GM21619 (cell line): ENCODE data around the gene AP2M1.

Experiments
- ATAC-seq: cut with Tn5 transposase; IDR thresholded peaks from one replicate; pipeline ENCODE4 v1.9.1; 2021; ENCODE audit not compliant: unreplicated experiment

AP2M1 gene

DNA sequence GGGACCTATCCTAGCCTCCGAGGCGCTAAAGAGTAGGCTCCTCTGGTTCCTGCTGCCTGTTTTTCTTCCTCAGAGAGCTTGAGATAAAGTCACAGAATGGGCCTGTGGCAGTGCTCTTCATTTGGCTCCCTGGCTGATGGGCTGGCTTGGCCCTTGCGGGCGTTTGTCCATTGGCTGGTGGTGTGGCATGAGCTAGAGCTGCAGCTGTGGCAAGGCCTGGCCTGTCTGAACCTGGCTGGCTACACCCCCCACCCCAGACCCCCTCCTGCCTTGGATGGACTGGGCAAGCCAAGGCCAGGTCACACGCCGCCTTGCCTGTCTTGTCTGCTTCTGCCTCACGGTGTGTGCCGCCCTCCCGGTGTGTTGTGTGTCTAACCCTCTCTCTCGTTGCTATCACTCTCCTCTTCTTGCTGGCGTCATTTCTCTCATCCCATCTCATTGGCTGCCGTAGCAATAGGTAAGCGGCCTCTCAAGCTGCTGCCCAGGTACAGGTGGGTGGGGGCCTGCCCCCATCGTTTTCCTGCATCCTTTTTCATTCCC lies 3.2 kb downstream of the AP2M1 start:
- ATAC-seq: no peak

DNA sequence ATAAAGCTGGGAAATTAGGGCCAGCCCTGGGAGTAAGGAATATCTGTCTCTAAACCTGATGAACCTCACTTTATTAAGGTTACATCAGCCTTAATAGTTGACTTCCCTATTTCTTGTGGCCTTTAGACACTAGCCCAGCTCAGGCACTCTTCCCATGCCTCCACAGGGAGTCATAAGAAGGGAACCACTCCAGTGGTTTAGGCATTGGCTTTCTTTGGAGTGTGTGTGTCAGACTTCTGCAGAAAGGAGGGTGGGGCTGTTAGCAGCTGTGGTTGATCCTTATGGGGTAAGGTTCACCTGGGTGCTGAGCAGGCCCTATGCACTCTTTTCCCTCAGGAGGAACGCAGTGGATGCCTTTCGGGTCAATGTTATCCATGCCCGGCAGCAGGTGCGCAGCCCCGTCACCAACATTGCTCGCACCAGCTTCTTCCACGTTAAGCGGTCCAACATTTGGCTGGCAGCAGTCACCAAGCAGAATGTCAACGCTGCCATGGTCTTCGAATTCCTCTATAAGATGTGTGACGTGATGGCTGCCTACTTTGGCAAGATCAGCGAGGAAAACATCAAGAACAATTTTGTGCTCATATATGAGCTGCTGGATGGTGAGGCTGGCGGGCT lies 4.0 kb downstream of the AP2M1 start:
- no peak for ATAC-seq

DNA sequence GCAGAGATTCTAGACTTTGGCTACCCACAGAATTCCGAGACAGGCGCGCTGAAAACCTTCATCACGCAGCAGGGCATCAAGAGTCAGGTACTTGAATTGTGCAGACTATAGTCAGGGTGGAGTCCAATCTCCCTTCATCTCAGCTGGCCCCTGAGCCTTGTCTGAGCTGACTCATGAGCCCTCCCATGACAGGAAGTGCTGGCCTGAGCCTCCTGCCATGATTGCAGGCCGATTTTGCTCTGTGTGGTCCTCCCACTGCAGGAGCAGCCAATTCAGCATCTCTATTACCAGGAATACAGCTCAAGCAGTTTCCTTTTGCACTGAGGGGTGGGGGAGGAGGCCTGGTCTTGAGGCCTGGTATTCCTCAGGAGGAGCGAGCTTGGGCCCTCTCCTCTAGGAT lies 5.5 kb downstream of the AP2M1 start:
- ATAC-seq: no peak

DNA sequence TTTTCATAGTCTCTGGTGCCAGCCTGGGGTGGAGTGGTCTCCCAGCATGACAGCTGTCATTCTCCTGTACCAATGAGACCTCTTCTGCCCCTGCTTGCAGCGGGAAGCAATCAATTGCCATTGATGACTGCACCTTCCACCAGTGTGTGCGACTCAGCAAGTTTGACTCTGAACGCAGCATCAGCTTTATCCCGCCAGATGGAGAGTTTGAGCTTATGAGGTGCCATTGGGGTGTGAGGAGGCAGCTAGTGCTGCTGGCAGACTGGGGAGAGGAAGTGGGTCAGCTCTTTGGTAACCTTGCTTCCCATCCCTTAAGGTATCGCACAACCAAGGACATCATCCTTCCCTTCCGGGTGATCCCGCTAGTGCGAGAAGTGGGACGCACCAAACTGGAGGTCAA lies 6.9 kb downstream of the AP2M1 start:
- no peak for ATAC-seq

DNA sequence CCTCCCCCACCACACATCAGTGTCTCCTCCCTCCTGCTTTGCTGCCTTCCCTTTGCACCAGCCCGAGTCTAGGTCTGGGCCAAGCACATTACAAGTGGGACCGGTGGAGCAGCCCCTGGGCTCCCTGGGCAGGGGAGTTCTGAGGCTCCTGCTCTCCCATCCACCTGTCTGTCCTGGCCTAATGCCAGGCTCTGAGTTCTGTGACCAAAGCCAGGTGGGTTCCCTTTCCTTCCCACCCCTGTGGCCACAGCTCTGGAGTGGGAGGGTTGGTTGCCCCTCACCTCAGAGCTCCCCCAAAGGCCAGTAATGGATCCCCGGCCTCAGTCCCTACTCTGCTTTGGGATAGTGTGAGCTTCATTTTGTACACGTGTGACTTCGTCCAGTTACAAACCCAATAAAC lies 9.0 kb downstream of the AP2M1 start:
- no peak for ATAC-seq

DNA sequence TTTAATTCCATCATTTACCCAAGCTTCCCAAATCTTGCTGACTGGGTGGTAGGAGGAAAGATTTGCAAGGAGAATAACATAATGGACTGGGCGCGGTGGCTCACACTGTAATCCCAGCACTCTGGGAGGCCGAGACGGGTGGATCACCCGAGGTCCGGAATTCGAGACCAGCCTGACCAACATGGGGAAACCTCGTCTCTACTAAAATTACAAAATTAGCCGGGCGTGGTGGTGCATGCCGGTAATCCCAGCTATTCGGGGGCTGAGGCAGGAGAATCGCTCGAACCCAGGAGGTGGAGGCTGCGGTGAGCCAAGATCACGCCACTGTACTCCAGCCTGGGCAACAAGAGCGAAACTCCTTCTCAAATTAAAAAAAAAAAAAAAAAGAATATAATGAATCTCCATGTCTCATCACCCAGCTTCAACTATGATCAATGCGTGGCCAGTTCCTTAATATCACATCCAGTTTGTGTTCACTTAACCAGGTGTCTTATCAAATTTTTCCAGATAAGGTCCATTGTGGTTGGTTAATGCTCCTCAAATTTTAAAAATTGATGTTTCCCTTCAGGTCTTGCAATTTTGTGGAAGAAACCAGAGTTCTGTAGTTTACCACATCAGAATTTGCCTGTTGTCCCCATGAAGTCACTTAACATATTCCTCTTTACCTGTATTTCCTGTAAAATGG lies 10.0 kb downstream of the AP2M1 start:
- no peak for ATAC-seq

DNA sequence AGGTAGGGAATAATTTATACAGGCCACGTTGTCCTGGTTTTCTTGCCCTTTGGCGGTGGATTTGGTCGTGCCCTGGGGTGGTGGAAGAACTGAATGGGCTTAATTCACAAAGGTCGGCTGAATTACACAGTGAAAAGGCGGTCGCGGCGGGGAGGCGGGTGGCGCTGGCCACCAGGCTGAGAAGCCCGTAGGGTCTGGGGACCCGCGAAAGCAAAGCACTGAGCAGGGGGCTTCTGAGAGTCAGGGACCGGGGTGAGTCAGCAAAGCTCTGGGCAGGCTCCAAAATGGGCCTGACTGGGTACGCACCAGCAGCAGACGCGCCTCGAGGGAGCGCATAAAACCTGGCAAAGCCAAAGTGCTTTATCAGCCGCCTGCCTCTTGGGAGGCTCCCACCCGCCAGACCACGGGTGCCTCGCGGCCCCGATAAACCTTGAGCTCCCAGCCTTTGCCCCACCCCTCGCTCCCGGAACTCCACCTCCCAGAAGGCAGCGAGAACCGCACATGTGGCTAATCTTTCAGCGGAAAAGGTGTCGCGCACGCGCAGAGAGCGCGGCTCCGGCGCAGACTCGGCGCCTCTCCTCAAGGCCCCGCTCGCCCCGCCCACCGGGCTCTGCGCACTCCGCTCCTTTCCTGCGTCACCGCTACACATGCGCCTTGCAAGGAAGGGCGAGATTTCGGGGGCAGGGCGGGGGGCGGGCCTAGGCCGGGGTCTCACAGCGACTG lies 11.0 kb downstream of the AP2M1 start:
- ATAC-seq: peak; percentile 91

DNA sequence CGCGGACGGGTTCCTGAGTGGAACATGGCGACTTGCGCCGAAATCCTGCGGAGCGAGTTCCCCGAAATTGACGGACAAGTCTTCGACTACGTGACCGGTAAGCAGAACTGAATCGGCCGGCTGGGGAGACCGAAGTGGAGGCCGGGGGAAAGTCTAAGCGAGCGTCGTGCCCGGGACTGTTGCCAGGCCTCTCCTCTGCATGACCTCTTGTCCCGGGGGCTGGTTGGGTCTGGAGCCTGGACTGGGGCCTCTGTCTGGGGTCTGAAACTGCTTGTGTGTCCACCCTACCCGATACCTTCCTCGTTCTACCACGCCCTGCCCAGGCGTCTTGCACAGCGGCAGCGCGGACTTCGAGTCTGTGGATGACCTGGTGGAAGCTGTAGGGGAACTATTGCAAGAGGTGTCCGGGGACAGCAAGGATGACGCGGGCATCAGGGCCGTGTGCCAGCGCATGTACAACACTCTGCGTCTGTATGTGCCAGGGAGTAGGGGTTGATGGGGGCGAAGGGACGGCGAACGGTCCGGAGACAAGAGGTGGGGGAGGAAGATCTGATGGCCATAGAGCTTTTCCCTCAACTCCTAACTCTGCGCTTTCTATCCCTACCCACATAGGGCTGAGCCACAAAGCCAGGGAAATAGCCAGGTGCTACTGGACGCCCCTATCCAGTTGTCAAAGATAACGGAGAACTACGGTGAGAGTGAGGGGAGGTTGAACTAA lies 11.7 kb downstream of the AP2M1 start, which contains the start of gene ABCF3:
ABCF3 (plus strand) TSS at position 16 of the 718 bp plus-strand sequence; CDS start at position 25, 9 bp downstream.
- ATAC-seq: no peak

DNA sequence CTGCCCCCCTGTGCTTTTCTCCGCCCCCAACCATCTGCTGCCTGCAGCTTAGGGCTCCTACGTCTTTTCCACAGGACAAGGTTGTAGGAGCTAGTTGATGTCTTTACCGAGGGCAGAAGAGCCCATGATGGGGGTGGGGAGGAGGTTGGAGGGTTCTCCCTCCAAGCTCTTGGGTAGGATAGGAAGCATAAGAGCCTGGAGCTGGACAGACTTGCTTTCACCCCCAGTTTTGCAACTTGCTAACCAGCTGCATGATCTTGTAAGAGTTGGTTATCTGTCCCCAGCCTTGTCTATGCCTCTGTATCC lies 12.2 kb downstream of the AP2M1 start:
- ATAC-seq: no peak

DNA sequence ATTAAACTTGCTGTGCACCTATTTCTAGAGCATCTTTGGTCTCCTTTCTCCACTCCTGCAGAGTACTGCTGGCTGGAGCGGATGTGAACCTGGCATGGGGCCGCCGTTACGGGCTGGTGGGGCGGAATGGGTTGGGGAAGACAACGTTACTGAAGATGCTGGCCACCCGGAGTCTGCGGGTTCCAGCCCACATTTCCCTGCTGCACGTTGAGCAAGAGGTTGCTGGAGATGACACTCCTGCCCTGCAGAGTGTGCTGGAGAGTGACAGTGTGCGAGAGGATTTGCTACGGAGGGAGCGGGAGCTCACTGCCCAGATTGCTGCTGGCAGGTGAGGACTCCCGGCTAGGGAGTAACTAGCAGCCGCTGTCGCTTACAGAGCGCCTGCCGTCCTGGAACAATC lies 13.4 kb downstream of the AP2M1 start:
- ATAC-seq: no peak

DNA sequence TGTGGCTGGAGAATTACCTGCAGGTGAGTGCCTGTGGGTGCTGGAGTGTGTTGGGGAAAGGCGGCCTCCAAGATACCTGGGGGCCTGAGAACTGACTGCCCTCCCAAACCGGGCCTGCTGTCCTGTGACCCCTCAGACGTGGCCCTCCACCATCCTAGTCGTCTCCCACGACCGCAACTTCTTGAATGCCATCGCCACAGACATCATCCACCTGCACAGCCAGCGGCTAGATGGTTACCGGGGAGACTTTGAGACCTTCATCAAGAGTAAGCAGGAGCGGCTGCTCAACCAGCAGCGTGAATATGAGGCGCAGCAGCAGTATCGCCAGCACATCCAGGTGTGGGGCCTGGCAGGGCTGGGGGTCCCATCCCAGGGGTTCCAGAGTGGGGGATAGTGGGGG lies 14.8 kb downstream of the AP2M1 start:
- ATAC-seq: no peak

DNA sequence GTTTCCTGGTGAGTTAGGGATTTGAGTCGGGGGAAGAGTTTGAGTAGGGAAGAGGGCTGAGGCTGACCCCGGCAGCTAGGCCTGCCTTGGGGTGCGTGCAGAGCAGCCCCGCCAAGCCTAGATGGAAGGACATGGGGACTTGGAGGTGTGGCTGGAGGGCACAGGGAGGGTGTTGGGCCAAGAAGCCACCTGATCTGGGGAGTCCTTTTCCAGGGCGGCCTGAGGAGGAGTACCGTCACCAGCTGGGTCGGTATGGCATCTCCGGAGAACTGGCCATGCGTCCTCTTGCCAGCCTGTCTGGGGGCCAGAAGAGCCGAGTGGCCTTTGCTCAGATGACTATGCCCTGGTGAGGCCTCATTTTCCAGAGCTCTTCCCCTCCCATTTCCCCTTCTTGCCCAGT lies 18.2 kb downstream of the AP2M1 start:
- no peak for ATAC-seq

DNA sequence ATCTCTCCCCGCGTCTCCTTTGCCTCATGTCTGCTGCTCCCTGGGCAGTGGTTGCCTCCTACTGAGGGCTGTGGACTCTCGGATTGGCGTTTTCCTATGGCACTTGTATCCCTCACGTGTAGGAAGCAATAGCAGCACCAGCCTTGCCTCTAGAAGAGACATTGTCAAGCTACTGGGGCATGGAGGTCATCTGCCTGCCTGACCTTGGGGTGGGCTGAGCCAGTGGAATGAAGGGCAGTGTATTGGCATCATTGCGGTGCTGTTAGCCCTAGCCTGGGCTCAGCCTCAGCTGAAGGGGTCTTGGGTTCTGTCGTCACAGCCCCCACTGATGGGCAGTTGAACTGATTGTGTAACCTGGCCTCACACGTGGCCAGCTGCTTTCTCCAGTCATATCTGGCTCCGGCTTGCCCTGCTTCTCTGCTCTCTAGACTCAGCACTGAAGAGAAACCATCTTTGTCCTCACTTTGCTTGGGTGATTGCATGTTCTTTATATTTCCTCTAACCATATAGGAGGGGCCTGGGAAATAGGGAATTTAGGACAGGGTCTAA lies 19.4 kb downstream of the AP2M1 start:
- no peak for ATAC-seq

DNA sequence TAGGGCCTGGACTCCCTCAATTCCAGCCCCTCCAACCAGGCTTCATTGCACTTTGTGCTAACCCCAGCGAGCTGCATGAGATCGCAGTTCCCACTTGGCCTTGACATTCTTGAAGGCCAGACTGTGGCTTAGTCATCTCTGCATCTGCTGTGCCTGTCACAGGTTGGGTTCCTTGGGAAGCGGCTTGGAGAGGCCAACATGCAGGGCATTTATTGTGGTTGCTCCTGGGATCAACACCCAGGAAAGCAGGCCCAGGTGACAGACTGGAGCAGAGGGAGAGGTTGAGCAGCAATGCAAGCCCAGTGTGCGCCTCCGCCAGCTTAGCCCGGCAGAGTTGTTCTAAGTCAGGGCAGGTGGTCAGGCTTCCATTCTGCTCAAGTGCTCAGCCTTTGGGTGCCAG lies 21.9 kb downstream of the AP2M1 start:
- ATAC-seq: no peak

DNA sequence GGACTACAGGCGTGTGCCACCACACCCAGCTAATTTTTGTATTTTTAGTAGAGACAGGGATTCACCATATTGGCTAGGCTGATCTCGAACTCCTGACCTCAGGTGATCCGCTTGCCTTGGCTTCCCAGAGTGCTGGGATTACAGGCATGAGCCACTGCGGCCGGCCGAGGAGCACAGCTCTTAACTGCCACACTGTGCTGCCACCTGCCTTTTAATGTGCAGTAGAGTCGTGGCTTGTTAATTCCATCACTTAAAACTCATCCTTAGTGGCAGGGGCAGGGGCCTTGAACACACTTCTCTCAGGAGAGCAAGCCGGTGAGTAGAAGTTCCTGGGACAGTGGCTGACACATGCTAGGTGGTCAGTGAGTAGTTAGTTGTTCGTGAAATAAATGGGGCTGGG lies 23.9 kb downstream of the AP2M1 start:
- no peak for ATAC-seq

DNA sequence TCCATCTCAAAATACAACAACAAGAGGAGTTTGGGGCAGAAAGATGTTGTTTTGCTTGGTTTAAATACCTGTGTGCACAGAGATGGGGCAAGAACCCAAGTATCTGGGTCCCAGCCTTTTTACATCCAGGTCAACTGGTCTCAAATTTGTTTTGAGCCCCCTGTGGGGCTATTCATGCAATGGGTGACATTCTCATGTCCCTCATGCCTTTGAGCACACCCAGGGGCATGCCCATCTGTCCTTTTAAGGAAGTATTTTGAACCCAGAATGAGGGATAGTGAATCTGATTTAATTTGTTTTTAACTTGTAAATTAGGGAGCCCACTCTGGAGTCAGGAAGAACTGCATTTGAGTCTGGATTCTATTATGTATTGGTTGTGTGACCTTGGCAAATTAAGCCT lies 26.2 kb downstream of the AP2M1 start:
- ATAC-seq: no peak

DNA sequence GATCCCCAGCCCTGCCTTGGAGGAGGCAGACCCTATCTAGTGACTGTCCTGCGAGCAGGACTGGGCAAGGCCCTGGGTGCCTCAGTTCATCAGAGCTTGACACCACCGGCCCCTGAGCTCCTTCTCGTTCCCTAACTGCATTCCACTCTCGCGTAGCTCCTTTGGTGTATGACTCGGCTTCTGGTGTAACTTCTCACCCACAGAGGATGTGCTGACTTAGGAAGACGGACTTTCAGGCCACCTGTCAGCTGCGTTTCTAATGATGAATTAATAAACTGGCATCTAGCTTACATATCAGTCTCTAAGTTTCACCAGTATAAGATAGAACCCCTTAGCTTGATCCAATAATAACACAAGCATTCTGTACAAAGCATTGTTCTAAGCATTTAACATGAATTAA lies 28.9 kb downstream of the AP2M1 start:
- no peak for ATAC-seq

DNA sequence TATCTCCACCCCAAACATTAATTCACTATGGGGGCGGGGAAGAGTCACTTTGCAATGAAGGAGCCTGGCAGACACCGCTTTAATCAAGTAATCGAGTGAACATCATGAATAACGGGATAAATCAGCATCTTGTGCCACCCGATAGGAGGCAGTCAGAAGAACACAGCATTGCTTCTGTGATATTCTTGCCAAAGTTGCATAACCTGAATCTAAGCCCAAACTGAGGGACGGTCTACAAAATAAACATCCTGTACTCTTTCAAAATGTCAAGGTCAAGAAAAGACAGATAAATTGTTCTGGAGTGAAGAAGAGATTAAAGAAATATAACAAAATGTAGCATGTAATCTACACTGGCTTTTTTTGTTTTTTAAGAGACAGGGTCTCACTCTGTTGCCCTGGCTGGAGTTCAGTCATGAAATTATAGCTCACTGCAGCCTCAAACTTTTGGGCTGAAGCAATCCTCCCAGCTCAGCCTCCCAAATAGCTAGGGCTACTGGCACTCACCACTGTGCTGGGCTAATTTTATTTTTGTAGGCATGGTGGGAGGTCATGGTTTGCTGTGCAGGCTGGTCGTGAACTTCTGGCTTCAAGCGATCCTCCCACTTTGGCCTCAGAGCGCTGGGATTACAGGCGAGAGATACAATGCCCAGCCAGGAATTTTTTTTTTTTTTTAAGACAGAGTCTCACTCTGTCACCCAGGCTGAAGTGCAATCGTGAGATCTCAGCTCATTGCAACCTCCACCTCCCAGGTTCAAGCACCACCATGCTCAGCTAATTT lies 34.7 kb downstream of the AP2M1 start:
- ATAC-seq: no peak

DNA sequence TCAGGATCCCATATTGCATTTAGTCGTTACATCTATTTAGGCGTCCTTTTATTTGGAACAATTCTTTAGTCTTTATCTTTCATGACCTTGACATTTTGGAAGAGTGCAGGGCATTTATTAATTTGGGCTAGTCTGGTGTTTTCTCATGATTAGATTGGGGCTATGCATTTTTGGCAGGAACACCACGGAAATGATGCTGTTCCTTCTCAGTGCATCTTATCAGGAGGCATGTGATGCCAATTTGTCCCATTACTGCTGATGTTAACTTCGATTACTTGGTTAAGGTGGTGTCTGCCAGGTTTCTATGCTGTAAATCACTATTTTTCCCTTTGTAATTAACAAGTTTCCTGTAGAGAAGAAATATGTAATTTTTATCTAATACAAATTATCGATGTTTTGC lies 36.6 kb downstream of the AP2M1 start:
- ATAC-seq: no peak

DNA sequence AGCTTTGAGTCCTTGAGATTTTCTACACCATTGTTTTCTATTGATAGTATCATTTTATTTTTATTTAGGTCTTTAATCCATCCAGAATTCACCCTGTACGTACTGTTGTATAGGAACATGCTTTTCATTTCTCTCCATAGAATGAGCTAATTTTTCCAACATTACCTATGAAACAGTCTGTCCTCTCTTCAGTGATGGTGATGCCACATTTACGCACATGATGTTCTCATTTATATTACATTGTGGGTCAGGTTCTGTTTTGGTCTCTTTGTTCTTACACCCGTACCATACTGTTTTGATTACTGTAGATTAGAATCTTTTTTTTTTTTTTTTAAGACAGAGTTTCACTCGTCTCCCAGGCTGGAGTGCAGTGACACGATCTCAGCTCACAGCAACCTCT lies 37.1 kb downstream of the AP2M1 start:
- ATAC-seq: no peak

DNA sequence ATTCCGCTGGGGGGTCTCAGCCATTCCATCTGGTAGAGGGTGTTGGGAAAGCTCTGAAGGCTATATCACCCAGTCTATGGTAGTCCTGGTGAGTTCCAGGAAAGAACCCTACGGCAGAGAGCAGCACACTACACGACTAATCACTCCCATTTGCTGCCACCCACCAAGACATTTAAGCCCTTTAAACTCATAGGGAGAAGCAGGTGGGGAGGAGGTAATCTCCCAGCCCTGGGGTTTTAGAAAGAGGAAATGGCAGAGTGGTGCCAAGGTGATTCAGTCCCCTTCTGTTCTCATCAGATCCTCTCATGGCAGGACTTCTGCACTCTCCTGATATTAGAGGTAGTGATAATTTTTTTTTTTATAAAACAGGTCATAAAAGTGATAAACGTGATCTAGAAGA lies 44.2 kb downstream of the AP2M1 start:
- ATAC-seq: no peak
